Measurements from ENCODE around the gene MECR. TPM values are rescaled to one million over a fixed set of nuclear protein-coding genes. Genes with fewer than 3 reads are reported as not detected.

MECR gene
- total RNA-seq, 1 donor from 2014 or later = 25.1 TPM

DNA sequence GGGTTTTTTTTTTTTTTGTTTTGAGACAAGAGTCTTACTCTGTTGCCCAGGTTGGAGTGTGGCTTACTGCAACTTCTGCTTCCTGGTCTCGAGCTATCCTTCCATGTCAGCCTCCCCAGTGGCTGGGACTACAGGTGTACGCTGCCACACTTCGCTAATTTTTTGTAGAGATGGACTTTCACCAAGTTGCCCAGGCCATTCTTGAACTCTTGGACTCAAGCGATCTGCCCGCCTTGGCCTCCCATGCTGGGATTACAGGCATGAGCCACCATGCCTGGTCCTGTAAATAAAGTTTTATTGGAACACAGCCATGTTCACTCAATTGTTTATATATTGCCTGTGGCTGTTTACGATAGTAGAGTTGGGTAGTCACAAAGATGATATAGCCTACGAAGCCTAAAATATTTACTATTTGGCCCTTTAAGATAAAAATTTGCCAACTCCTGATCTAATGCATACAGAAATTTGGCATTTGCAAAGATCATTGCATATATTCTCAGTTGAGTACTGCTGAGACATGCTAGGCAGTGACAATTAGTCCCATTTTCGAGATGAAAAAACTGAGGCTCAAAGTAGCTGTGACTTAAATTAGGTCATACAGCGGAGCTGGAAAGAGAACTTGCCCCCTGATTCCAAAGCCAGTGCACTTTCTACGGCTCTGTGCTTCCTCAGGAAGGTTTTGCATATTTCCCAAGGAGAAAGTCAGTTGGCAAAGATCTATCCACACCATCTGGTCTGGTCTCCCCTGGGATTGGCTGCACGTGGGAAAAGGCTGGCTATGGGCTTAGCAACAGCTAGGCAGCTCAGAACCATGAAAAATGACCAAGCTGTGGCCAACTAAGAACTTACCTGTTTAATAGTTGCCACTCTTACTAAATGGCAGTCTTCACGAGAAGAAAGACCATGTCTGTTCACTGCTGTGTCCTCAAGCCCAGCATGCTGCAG lies 19.4 kb downstream of the MECR start:
- Histone ChIP-seq H3K36me3 (ENCODE audit: control insufficient read depth in 3 of 3, insufficient read depth in 3 of 3, low read length in 3 of 3) (peaks cover 36 to 56% (median 49%) of the 10 kb centered on the region in 3 donors), H3K4me3 (ENCODE audit: low read length in 3 of 3) (no peak overlapping the region), H3K9me3 (ENCODE audit: control insufficient read depth in 3 of 3, low read length in 3 of 3) (no peaks in the 10 kb centered on the region), H3K9ac (ENCODE audit: low read depth in 1 of 3, low read length in 3 of 3) (no peak overlapping the region), H3K27me3 (ENCODE audit: control insufficient read depth in 3 of 3, insufficient read depth in 3 of 3, low read length in 3 of 3) (no peaks in the 10 kb centered on the region), H3K27ac (ENCODE audit: low read depth, low read length) (no peak overlapping the region), H3K4me1 (ENCODE audit: control insufficient read depth in 3 of 3, insufficient read depth in 3 of 3, low read length in 3 of 3) (no peaks in the 10 kb centered on the region)

- Histone ChIP-seq H3K4me1 (ENCODE audit: control insufficient read depth in 3 of 3, insufficient read depth in 3 of 3, low read length in 3 of 3) (no peaks in the 10 kb centered on the region), H3K4me3 (ENCODE audit: low read length in 3 of 3) (no peak overlapping the region), H3K9me3 (ENCODE audit: control insufficient read depth in 3 of 3, low read length in 3 of 3) (no peaks in the 10 kb centered on the region), H3K36me3 (ENCODE audit: control insufficient read depth in 3 of 3, insufficient read depth in 3 of 3, low read length in 3 of 3) (peaks cover 32 to 59% (median 50%) of the 10 kb centered on the region in 3 donors), H3K27me3 (ENCODE audit: control insufficient read depth in 3 of 3, insufficient read depth in 3 of 3, low read length in 3 of 3) (no peaks in the 10 kb centered on the region), H3K9ac (ENCODE audit: low read depth in 1 of 3, low read length in 3 of 3) (no peak overlapping the region), H3K27ac (ENCODE audit: low read depth, low read length) (no peak overlapping the region)
Observed at GRCh38 chr1:29210278-29211085, 20.3 kb downstream of the MECR start.

DNA sequence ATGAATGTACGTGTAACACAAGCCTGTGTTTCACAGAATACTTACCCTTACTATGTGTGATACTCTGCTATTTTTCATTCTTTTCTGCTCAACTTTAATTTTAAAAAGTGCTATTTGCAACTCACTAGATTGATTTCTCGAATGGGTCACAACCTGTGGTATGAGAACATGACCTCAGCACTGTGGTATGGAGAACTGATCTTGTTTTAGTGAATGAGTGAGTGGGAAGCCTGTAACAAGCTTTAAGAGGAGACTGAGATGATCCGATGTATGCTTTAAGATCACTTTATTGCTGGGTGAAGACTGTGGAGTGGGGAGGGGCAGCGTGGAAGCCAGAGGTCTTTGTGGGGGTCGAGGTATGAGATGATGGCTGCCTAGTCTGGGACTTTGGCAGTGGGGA lies 21.6 kb downstream of the MECR start:
- no peak overlapping the region for H3K9ac ChIP-seq (ENCODE audit: low read depth in 1 of 3, low read length in 3 of 3)
- H3K9me3 ChIP-seq (ENCODE audit: control insufficient read depth in 3 of 3, low read length in 3 of 3) = no peaks in the 10 kb centered on the region
- H3K36me3 ChIP-seq (ENCODE audit: control insufficient read depth in 3 of 3, insufficient read depth in 3 of 3, low read length in 3 of 3) = peaks cover 28 to 54% (median 49%) of the 10 kb centered on the region in 3 donors
- H3K4me1 ChIP-seq (ENCODE audit: control insufficient read depth in 3 of 3, insufficient read depth in 3 of 3, low read length in 3 of 3) = no peaks in the 10 kb centered on the region
- H3K4me3 ChIP-seq (ENCODE audit: low read length in 3 of 3) = no peak overlapping the region
- no peak overlapping the region for H3K27ac ChIP-seq (ENCODE audit: low read depth, low read length)
- H3K27me3 ChIP-seq (ENCODE audit: control insufficient read depth in 3 of 3, insufficient read depth in 3 of 3, low read length in 3 of 3) = no peaks in the 10 kb centered on the region

DNA sequence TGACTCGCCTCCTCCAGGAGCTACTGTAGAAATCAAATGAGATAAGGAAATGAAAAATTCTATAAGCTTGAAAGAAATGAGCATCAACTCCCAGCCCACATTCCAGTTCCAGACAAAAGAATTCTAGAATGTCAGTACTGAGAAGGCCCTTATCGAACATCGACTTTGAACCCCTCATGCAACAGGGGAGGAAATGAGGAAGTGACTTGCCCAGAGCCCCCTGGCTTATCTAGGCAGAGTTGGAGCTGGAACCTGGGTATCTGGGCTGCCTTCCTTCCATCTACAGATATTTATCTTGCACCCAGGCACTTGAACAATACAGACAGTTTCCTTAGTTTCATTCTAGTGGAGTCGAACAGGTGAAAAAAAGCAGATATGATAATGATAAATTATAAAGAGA lies 22.3 kb downstream of the MECR start:
- Histone ChIP-seq H3K36me3 (ENCODE audit: control insufficient read depth in 3 of 3, insufficient read depth in 3 of 3, low read length in 3 of 3) (peaks cover 26 to 54% (median 52%) of the 10 kb centered on the region in 3 donors), H3K27ac (ENCODE audit: low read depth, low read length) (no peak overlapping the region), H3K9me3 (ENCODE audit: control insufficient read depth in 3 of 3, low read length in 3 of 3) (no peaks in the 10 kb centered on the region), H3K27me3 (ENCODE audit: control insufficient read depth in 3 of 3, insufficient read depth in 3 of 3, low read length in 3 of 3) (no peaks in the 10 kb centered on the region), H3K4me1 (ENCODE audit: control insufficient read depth in 3 of 3, insufficient read depth in 3 of 3, low read length in 3 of 3) (no peaks in the 10 kb centered on the region), H3K4me3 (ENCODE audit: low read length in 3 of 3) (no peak overlapping the region), H3K9ac (ENCODE audit: low read depth in 1 of 3, low read length in 3 of 3) (no peak overlapping the region)

- Histone ChIP-seq H3K9me3 (ENCODE audit: control insufficient read depth in 3 of 3, low read length in 3 of 3) (no peaks in the 10 kb centered on the region), H3K27me3 (ENCODE audit: control insufficient read depth in 3 of 3, insufficient read depth in 3 of 3, low read length in 3 of 3) (no peaks in the 10 kb centered on the region), H3K4me1 (ENCODE audit: control insufficient read depth in 3 of 3, insufficient read depth in 3 of 3, low read length in 3 of 3) (peaks cover 8 to 9% (median 8%) of the 10 kb centered on the region in 3 donors), H3K36me3 (ENCODE audit: control insufficient read depth in 3 of 3, insufficient read depth in 3 of 3, low read length in 3 of 3) (peaks cover 41 to 54% (median 51%) of the 10 kb centered on the region in 3 donors), H3K27ac (ENCODE audit: low read depth, low read length) (peak overlapping the region; percentile 80), H3K4me3 (ENCODE audit: low read length in 3 of 3) (no peak overlapping the region), H3K9ac (ENCODE audit: low read depth in 1 of 3, low read length in 3 of 3) (peak overlapping the region; percentile 25 to 54 (median 40))
Observed at GRCh38 chr1:29202584-29203340, 28.0 kb downstream of the MECR start.

- no peak overlapping the region for H3K4me3 ChIP-seq (ENCODE audit: low read length in 3 of 3)
- H3K27ac ChIP-seq (ENCODE audit: low read depth, low read length) = peak overlapping the region; percentile 80
- peak overlapping the region in 2 of 3 donors; percentile 25 to 54 for H3K9ac ChIP-seq (ENCODE audit: low read depth in 1 of 3, low read length in 3 of 3)
- no peaks in the 10 kb centered on the region for H3K27me3 ChIP-seq (ENCODE audit: control insufficient read depth in 3 of 3, insufficient read depth in 3 of 3, low read length in 3 of 3)
- H3K36me3 ChIP-seq (ENCODE audit: control insufficient read depth in 3 of 3, insufficient read depth in 3 of 3, low read length in 3 of 3) = peaks cover 43 to 60% (median 56%) of the 10 kb centered on the region in 3 donors
- H3K4me1 ChIP-seq (ENCODE audit: control insufficient read depth in 3 of 3, insufficient read depth in 3 of 3, low read length in 3 of 3) = peaks cover 8 to 9% (median 8%) of the 10 kb centered on the region in 3 donors
- no peaks in the 10 kb centered on the region for H3K9me3 ChIP-seq (ENCODE audit: control insufficient read depth in 3 of 3, low read length in 3 of 3)
Observed at GRCh38 chr1:29202053-29202452, 28.7 kb downstream of the MECR start.

DNA sequence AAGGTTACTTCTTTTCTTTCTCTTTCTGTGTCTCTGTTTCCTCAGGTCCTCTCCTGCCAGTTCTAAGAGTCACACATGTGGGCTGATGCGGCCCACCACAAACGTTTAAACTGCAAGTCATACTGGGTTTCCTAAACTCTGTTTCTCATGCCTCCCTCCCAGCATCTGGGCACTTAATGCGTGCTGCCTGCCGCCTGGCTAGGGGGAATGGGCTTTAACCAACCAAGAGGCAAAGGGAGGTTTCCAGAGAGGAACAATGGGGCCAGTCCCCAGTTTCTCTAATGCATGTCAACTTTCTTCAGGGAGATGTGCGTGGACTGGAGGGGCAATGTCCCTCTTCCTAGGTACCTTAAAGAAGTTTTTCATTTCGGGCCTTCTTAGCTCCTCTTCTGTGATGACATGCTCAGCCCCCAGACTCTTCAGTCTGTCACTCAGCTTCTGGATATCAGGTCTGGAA lies 29.1 kb downstream of the MECR start:
- H3K9me3 ChIP-seq (ENCODE audit: control insufficient read depth in 3 of 3, low read length in 3 of 3) = no peaks in the 10 kb centered on the region
- H3K27me3 ChIP-seq (ENCODE audit: control insufficient read depth in 3 of 3, insufficient read depth in 3 of 3, low read length in 3 of 3) = no peaks in the 10 kb centered on the region
- H3K36me3 ChIP-seq (ENCODE audit: control insufficient read depth in 3 of 3, insufficient read depth in 3 of 3, low read length in 3 of 3) = peaks cover 42 to 58% (median 53%) of the 10 kb centered on the region in 3 donors
- no peak overlapping the region for H3K4me3 ChIP-seq (ENCODE audit: low read length in 3 of 3)
- peaks cover 8 to 9% (median 8%) of the 10 kb centered on the region in 3 donors for H3K4me1 ChIP-seq (ENCODE audit: control insufficient read depth in 3 of 3, insufficient read depth in 3 of 3, low read length in 3 of 3)
- H3K9ac ChIP-seq (ENCODE audit: low read depth in 1 of 3, low read length in 3 of 3) = no peak overlapping the region
- H3K27ac ChIP-seq (ENCODE audit: low read depth, low read length) = no peak overlapping the region

GRCh38 chr1:29200906-29201594 lies 29.7 kb downstream of the MECR start:
- H3K9ac ChIP-seq (ENCODE audit: low read depth in 1 of 3, low read length in 3 of 3) = no peak overlapping the region
- no peaks in the 10 kb centered on the region for H3K27me3 ChIP-seq (ENCODE audit: control insufficient read depth in 3 of 3, insufficient read depth in 3 of 3, low read length in 3 of 3)
- no peak overlapping the region for H3K4me3 ChIP-seq (ENCODE audit: low read length in 3 of 3)
- H3K4me1 ChIP-seq (ENCODE audit: control insufficient read depth in 3 of 3, insufficient read depth in 3 of 3, low read length in 3 of 3) = peaks cover 8 to 11% (median 8%) of the 10 kb centered on the region in 3 donors
- H3K27ac ChIP-seq (ENCODE audit: low read depth, low read length) = no peak overlapping the region
- peaks cover 39 to 53% (median 50%) of the 10 kb centered on the region in 3 donors for H3K36me3 ChIP-seq (ENCODE audit: control insufficient read depth in 3 of 3, insufficient read depth in 3 of 3, low read length in 3 of 3)
- H3K9me3 ChIP-seq (ENCODE audit: control insufficient read depth in 3 of 3, low read length in 3 of 3) = no peaks in the 10 kb centered on the region

DNA sequence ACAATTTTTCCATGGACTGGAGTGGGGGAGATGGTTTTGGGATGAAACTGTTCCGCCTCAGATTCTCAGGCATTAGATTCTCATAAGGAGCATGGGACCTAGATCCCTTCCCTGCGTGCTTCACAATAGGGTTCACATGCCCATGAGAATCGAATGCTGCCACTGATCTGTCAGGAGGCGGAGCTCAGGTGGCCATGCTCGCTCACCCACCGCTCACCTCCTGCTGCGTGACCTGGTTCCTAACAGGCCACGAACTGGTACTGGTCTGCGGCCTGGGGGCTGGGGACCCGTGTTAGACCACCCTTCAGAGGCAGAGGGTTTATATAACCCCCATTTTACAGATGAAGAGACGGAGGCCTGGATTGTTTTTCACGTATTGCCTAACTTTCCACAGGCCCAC lies 32.7 kb downstream of the MECR start:
- H3K27me3 ChIP-seq (ENCODE audit: control insufficient read depth in 3 of 3, insufficient read depth in 3 of 3, low read length in 3 of 3) = no peaks in the 10 kb centered on the region
- no peak overlapping the region for H3K27ac ChIP-seq (ENCODE audit: low read depth, low read length)
- H3K36me3 ChIP-seq (ENCODE audit: control insufficient read depth in 3 of 3, insufficient read depth in 3 of 3, low read length in 3 of 3) = peaks cover 49 to 60% (median 54%) of the 10 kb centered on the region in 3 donors
- no peak overlapping the region for H3K9ac ChIP-seq (ENCODE audit: low read depth in 1 of 3, low read length in 3 of 3)
- peaks cover 8 to 19% (median 14%) of the 10 kb centered on the region in 3 donors for H3K4me1 ChIP-seq (ENCODE audit: control insufficient read depth in 3 of 3, insufficient read depth in 3 of 3, low read length in 3 of 3)
- no peaks in the 10 kb centered on the region for H3K9me3 ChIP-seq (ENCODE audit: control insufficient read depth in 3 of 3, low read length in 3 of 3)
- H3K4me3 ChIP-seq (ENCODE audit: low read length in 3 of 3) = no peak overlapping the region
